ENCODE measurements around the gene CUL3. TPM values are rescaled to one million over a fixed set of nuclear protein-coding genes. Genes with fewer than 3 reads are reported as not detected.

The CUL3 gene
- total and polyA plus RNA-seq, 2 of the 8 experiments (the other 6 are each of a cell fraction or from before 2014, with no cell fraction given) = 28.5 to 113 TPM

GRCh38 chr2:224573724-224574123 lies 11.4 kb downstream of the CUL3 start (continued):
- TF ChIP-seq CHD7 (IDR thresholded peaks at IDR 0.05; ENCODE audit: insufficient replicate concordance, low read length) = no peak

Data from H1 (cell line).